ENCODE data around the gene CDH4.

The CDH4 gene

GRCh38 chr20:61884571-61885389 lies 632.7 kb downstream of the CDH4 start:
- Histone ChIP-seq H4K8ac (ENCODE audit: low read depth, low read length) (no peak overlapping the region), H3K18ac (ENCODE audit: low read length) (no peak overlapping the region), H3K36me3 (ENCODE audit: control insufficient read depth, insufficient read depth, low read length) (no peaks in the 10 kb centered on the region), H3K27ac (ENCODE audit: low read depth, low read length) (no peak overlapping the region), H4K5ac (ENCODE audit: low read length) (no peak overlapping the region), H3K27me3 (ENCODE audit: insufficient read depth, low read length, poor library complexity) (no peaks in the 10 kb centered on the region), H3K79me1 (ENCODE audit: low read length) (no peaks in the 10 kb centered on the region), H3K4me1 (ENCODE audit: control insufficient read depth, low read depth, low read length) (no peaks in the 10 kb centered on the region), H3K23ac (ENCODE audit: low read length) (no peak overlapping the region), H2BK5ac (ENCODE audit: low read length) (no peak overlapping the region), H2BK120ac (ENCODE audit: low read depth, low read length) (no peak overlapping the region), H3K9ac (ENCODE audit: low read length) (no peak overlapping the region), H3K4ac (ENCODE audit: low read depth, low read length) (no peak overlapping the region), H2AK5ac (ENCODE audit: low read length) (no peak overlapping the region), H3K56ac (ENCODE audit: low read length) (no peak overlapping the region), H3K4me3 (ENCODE audit: low read length) (no peak overlapping the region), H3K4me2 (ENCODE audit: low read length) (no peak overlapping the region), H3K79me2 (ENCODE audit: control insufficient read depth, insufficient read depth, low read length) (no peaks in the 10 kb centered on the region), H2BK15ac (replicated peaks; ENCODE audit: low read depth) (no peak overlapping the region)
- DNase-seq: no peak
- no CpG with 5 or more reads among the region's 25 CpGs for WGBS (ENCODE audit: extremely low coverage, insufficient coverage, low lambda C conversion rate)

DNA sequence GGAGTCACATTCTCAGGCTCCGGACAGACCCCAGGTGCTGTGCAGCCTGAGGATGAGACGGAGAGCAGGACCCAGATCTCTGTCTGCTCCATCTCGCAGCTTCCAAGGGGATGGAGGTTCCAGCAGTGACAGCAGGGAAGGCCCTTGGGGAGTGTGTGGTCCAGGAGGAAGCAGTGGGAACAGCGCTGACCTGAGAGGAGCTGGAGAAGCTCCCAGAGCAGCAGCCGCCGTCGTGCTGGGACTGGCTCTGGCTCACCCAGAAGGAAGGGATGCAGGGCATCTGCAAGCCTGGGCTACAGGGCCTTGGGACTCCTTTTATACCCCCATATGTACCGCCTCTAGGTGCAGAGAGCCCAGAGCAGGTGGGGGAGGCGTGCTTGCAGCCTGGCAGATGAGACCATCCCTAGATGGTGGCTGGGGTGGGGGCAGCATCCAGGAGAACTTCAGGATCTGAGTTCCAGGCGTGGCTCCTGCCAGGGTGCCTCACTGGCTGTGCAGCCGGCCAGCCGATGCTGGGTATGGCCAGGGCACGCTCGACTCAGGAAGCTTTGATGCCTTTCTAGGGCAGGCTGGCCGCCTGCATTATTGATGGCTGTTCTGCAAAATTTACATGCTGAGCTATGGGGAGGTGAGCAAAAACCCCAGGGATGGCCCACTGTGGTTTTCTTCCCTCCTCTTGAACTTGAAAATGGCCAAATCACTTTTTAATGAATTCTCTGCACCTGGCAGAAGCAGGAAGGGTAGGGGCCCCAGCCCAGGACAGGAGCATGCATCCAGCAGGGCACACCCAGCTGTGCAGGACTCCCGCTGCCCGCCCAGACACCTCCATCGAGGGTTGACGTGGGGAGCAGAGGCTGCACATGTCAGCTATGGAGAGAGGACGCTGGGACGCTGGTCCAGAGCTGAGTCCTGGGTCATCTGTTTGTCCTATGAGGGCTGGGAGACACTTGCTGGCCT lies 634.0 kb downstream of the CDH4 start:
- Histone ChIP-seq H3K9ac (ENCODE audit: low read length) (no peak overlapping the region), H3K36me3 (ENCODE audit: control insufficient read depth, insufficient read depth, low read length) (no peaks in the 10 kb centered on the region), H3K18ac (ENCODE audit: low read length) (no peak overlapping the region), H3K4me3 (ENCODE audit: low read length) (no peak overlapping the region), H4K5ac (ENCODE audit: low read length) (no peak overlapping the region), H3K27me3 (ENCODE audit: insufficient read depth, low read length, poor library complexity) (no peaks in the 10 kb centered on the region), H3K56ac (ENCODE audit: low read length) (no peak overlapping the region), H2BK5ac (ENCODE audit: low read length) (no peak overlapping the region), H4K8ac (ENCODE audit: low read depth, low read length) (no peak overlapping the region), H3K27ac (ENCODE audit: low read depth, low read length) (no peak overlapping the region), H3K23ac (ENCODE audit: low read length) (no peak overlapping the region), H3K4me2 (ENCODE audit: low read length) (no peak overlapping the region), H3K4me1 (ENCODE audit: control insufficient read depth, low read depth, low read length) (no peaks in the 10 kb centered on the region), H3K4ac (ENCODE audit: low read depth, low read length) (no peak overlapping the region), H2BK15ac (replicated peaks; ENCODE audit: low read depth) (no peak overlapping the region), H3K79me2 (ENCODE audit: control insufficient read depth, insufficient read depth, low read length) (no peaks in the 10 kb centered on the region), H2AK5ac (ENCODE audit: low read length) (no peak overlapping the region), H3K79me1 (ENCODE audit: low read length) (no peaks in the 10 kb centered on the region), H2BK120ac (ENCODE audit: low read depth, low read length) (no peak overlapping the region)
- no CpG with 5 or more reads among the region's 21 CpGs for WGBS (ENCODE audit: extremely low coverage, insufficient coverage, low lambda C conversion rate)
- no peak for DNase-seq

GRCh38 chr20:61886721-61887595 lies 634.9 kb downstream of the CDH4 start:
- Histone ChIP-seq H3K18ac (ENCODE audit: low read length) (no peak overlapping the region), H2BK5ac (ENCODE audit: low read length) (no peak overlapping the region), H4K8ac (ENCODE audit: low read depth, low read length) (no peak overlapping the region), H3K79me1 (ENCODE audit: low read length) (no peaks in the 10 kb centered on the region), H3K36me3 (ENCODE audit: control insufficient read depth, insufficient read depth, low read length) (no peaks in the 10 kb centered on the region), H3K4me3 (ENCODE audit: low read length) (no peak overlapping the region), H3K56ac (ENCODE audit: low read length) (no peak overlapping the region), H3K79me2 (ENCODE audit: control insufficient read depth, insufficient read depth, low read length) (no peaks in the 10 kb centered on the region), H2BK15ac (replicated peaks; ENCODE audit: low read depth) (no peak overlapping the region), H3K4me1 (ENCODE audit: control insufficient read depth, low read depth, low read length) (no peaks in the 10 kb centered on the region), H3K23ac (ENCODE audit: low read length) (no peak overlapping the region), H3K9ac (ENCODE audit: low read length) (no peak overlapping the region), H2AK5ac (ENCODE audit: low read length) (no peak overlapping the region), H3K27ac (ENCODE audit: low read depth, low read length) (no peak overlapping the region), H3K4me2 (ENCODE audit: low read length) (no peak overlapping the region), H3K4ac (ENCODE audit: low read depth, low read length) (no peak overlapping the region), H4K5ac (ENCODE audit: low read length) (no peak overlapping the region), H3K27me3 (ENCODE audit: insufficient read depth, low read length, poor library complexity) (no peaks in the 10 kb centered on the region), H2BK120ac (ENCODE audit: low read depth, low read length) (no peak overlapping the region)
- peak; percentile 70 for DNase-seq
- no CpG with 5 or more reads among the region's 21 CpGs for WGBS (ENCODE audit: extremely low coverage, insufficient coverage, low lambda C conversion rate)

GRCh38 chr20:61887596-61888093 lies 635.6 kb downstream of the CDH4 start:
- no peak overlapping the region for H3K9ac ChIP-seq (ENCODE audit: low read length)
- no peak overlapping the region for H4K8ac ChIP-seq (ENCODE audit: low read depth, low read length)
- no CpG with 5 or more reads among the region's 13 CpGs for WGBS (ENCODE audit: extremely low coverage, insufficient coverage, low lambda C conversion rate)

DNA sequence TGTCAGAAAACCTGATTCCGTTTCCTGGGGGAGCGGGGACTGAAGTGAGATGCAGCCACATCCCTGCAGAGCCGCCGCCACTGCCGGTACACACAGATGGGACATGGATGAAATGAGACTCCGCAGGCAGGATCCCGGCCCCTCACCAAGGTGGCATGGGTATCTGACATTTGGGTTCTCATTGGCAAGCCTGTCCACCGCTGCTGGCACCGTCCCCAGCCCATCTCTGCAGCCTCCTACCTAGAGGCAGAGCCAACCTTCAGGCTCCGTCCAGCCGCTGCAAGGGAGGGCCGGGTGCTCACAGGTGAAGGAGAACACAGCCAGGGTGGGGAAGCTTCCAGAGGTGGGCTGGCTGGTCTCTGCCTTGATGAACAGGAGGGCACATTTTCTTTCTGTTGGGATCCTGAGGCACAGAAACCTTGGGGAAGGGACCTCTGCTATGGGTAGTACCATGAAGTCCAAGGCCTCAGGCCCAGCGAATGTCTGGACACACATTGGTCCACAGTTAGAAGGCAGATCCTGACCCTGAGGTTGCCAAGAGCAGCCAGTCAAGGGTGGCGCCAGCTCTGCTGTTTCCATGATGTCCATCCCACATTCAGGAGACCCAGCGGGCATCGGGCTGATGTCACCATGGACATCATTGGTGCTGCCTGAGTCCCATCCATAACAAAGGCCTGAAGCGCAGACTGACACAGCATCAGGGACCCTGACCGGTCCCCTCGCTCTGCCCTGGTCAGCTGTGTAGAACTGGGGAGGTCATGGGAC lies 636.2 kb downstream of the CDH4 start:
- Histone ChIP-seq H3K79me2 (ENCODE audit: control insufficient read depth, insufficient read depth, low read length) (no peaks in the 10 kb centered on the region), H3K4me3 (ENCODE audit: low read length) (no peak overlapping the region), H2BK5ac (ENCODE audit: low read length) (no peak overlapping the region), H2BK15ac (replicated peaks; ENCODE audit: low read depth) (no peak overlapping the region), H4K5ac (ENCODE audit: low read length) (no peak overlapping the region), H3K9ac (ENCODE audit: low read length) (no peak overlapping the region), H2BK120ac (ENCODE audit: low read depth, low read length) (no peak overlapping the region), H3K79me1 (ENCODE audit: low read length) (no peaks in the 10 kb centered on the region), H2AK5ac (ENCODE audit: low read length) (no peak overlapping the region), H4K8ac (ENCODE audit: low read depth, low read length) (no peak overlapping the region), H3K4ac (ENCODE audit: low read depth, low read length) (no peak overlapping the region), H3K4me1 (ENCODE audit: control insufficient read depth, low read depth, low read length) (no peaks in the 10 kb centered on the region), H3K56ac (ENCODE audit: low read length) (no peak overlapping the region), H3K36me3 (ENCODE audit: control insufficient read depth, insufficient read depth, low read length) (no peaks in the 10 kb centered on the region), H3K27me3 (ENCODE audit: insufficient read depth, low read length, poor library complexity) (no peaks in the 10 kb centered on the region), H3K4me2 (ENCODE audit: low read length) (no peak overlapping the region), H3K18ac (ENCODE audit: low read length) (no peak overlapping the region), H3K23ac (ENCODE audit: low read length) (no peak overlapping the region), H3K27ac (ENCODE audit: low read depth, low read length) (no peak overlapping the region)
- WGBS (ENCODE audit: extremely low coverage, insufficient coverage, low lambda C conversion rate): no CpG with 5 or more reads among the region's 19 CpGs
- DNase-seq: no peak

More at GRCh38 chr20:61887596-61888093, 635.6 kb downstream of the CDH4 start:
- no peak overlapping the region for H4K5ac ChIP-seq (ENCODE audit: low read length)
- H3K4ac ChIP-seq (ENCODE audit: low read depth, low read length): no peak overlapping the region
- no peak overlapping the region for H2BK15ac ChIP-seq (replicated peaks; ENCODE audit: low read depth)
- no peaks in the 10 kb centered on the region for H3K27me3 ChIP-seq (ENCODE audit: insufficient read depth, low read length, poor library complexity)
- no peak overlapping the region for H3K4me3 ChIP-seq (ENCODE audit: low read length)
- H3K4me2 ChIP-seq (ENCODE audit: low read length): no peak overlapping the region
- H2BK5ac ChIP-seq (ENCODE audit: low read length): no peak overlapping the region
- DNase-seq: peak; percentile 32
- no peak overlapping the region for H3K27ac ChIP-seq (ENCODE audit: low read depth, low read length)
- no peak overlapping the region for H3K23ac ChIP-seq (ENCODE audit: low read length)
- no peak overlapping the region for H2BK120ac ChIP-seq (ENCODE audit: low read depth, low read length)
- no peaks in the 10 kb centered on the region for H3K79me1 ChIP-seq (ENCODE audit: low read length)
- no peak overlapping the region for H2AK5ac ChIP-seq (ENCODE audit: low read length)
- H3K18ac ChIP-seq (ENCODE audit: low read length): no peak overlapping the region
- no peaks in the 10 kb centered on the region for H3K36me3 ChIP-seq (ENCODE audit: control insufficient read depth, insufficient read depth, low read length)
- H3K79me2 ChIP-seq (ENCODE audit: control insufficient read depth, insufficient read depth, low read length): no peaks in the 10 kb centered on the region
- no peaks in the 10 kb centered on the region for H3K4me1 ChIP-seq (ENCODE audit: control insufficient read depth, low read depth, low read length)
- H3K56ac ChIP-seq (ENCODE audit: low read length): no peak overlapping the region

Data from mesendoderm (in vitro differentiated cells).